ENCODE data around the gene EBNA1BP2.
"Not testable (repeated sequence)": the region's sequence is repeated elsewhere in the genome, so short reads cannot be mapped to it uniquely, and the experiment has no call there.

The EBNA1BP2 gene, protein sequence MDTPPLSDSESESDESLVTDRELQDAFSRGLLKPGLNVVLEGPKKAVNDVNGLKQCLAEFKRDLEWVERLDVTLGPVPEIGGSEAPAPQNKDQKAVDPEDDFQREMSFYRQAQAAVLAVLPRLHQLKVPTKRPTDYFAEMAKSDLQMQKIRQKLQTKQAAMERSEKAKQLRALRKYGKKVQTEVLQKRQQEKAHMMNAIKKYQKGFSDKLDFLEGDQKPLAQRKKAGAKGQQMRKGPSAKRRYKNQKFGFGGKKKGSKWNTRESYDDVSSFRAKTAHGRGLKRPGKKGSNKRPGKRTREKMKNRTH

DNA sequence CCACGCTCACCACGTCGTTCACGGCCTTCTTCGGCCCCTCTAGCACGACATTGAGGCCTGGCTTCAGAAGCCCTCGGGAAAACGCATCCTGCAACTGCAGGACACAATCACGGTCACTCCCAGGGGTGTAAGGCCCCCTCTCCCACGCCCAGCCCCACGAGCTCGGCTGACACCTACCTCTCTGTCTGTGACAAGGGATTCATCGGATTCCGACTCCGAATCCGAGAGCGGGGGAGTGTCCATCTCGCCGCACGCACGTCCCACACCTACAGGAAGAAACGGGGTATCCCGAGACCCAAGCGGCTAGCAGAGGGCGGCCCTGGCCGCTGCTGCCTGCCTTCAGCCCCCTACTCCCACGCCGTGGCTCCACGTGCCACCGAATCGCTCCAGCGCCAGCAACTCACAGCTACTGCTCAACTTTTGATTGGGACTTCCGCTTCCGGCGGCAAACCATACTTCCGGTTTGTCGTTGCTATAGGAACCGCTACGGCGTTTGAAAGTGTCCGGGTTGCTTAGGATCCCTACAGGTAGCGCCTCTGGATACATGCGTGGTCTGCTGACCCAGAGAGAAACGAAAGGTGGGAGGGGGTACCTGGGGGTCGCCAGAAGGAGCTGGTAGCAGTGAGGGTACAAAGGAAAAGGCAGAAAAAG lies at the start of gene EBNA1BP2, which contains the start of gene CFAP57:
Gene EBNA1BP2, minus strand, starts transcription at position 415 of the 651 bp plus-strand sequence. Its CDS starts 172 bp downstream, at position 243.
Gene CFAP57, plus strand, starts transcription at position 455 of the 651 bp plus-strand sequence. CDS start 424 bp downstream, outside the sequence.
- peak; percentile 91 for DNase-seq

DNA sequence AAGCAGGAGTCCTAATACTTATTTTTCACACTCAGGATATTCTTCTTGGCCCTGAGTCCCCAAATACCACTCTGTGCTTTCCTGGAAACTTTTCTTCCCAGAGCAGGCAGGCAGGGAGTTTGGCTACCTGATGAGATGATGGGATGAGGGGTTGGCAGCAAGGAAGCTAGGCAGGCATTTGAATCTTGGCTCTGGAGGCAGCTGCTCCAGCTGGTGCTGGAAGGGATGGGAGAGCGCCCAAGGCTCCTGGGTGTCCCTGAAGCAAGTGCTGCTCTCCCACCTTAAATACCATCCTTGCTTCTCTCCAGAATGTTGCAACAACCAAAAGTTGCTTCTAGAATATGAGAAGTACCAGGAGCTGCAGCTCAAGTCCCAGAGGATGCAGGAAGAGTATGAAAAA lies 49.7 kb upstream of the EBNA1BP2 start:
- no peak for DNase-seq

DNA sequence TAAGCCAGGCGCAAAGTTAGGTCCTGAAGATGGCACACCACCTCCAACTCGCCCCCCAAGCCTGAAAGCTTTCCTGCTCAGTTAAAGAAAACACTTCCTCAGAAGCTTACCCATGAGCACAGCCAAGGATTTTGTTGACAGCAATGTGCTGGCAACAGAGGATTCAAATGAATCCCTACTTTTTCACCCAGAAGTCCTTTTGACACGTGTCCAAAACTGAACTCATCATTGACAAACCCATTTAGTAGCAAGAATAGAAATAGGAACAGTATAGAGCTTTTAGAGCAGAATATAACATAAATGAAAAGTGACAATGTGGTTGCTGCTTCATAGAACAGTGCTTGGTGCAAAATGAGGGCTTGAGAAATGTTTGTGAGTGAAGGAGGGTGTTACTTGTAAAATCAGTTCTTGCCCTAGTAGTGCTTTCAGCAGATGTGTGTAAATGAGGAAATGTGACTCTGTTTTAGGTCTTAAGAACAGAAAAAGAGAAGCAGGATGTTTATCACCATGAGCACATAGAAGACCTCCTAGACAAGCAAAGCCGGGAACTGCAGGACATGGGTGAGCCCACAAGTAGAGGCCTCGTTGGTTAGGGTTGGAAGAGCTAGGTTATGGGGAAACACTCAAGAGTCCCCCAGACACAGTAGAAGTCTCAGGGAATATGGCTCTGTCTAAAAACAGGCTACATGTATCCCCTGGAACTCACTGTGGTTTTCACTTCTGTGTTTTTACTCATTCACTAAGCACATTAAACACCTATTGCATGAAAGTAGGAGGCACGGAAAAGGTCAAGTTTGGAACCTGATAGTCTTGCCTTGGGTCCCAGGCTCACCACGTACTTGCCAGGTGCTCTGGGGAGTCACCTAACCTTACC lies 49.1 kb upstream of the EBNA1BP2 start:
- DNase-seq = peak; percentile 85

DNA sequence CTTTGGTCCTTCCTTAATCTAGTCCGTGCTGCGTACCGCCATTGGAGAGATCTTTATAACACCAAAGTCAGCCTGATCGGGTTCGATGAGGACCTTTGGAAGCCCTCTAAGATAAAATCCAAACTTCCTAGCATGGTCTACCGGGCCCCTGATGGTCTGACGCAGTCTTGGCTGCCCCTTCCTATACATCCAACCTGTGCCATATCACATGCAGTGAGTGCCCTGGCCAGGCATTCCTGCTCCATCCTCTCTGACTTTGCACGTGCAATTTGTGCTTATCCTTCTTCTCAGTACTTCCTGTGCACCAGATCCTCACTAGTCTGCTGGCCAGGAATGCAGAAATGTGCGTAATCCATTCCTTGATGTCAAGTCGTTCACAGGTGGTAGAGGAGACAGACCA lies 45.7 kb upstream of the EBNA1BP2 start:
- DNase-seq = no peak

DNA sequence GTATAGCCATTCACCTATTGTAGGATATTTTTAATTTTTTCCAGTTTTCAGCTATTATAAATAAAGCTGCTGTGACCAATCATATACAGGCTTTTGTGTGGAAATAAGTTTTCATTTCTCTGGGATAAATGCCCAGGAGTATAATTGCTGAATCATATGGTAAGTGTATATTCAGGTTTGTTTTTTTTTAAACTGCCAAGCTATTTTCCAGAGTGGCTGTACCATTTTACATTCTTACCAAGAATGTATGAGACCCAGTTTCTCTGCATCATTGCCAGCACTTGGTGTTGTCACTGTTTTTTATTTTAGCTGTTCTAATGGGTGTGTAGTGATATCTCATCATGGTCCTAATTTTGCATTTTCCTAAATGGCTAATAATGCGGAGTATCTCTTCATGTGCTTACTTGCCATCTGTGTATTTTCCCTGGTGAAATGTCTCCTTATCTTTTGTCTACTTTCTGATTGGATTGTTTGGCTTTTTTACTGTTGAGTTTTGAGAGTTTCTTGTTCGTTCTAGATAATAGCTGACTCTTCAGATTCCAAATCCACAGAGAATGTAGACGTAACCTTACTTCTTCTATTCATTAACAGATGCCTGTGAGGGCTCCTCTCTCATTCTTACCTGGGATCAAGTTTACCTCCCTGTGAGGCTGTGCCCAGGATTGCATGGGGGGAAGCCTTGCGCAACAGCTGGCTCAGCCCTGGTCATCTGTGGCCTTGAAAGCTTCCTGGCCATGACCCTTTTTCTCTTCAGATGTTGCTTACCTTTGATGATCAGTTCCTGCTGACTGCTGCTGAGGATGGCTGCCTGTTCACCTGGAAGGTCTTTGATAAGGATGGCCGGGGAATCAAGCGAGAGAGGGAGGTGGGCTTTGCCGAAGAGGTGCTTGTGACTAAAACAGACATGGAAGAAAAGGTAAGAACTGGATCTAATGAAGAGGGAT lies 42.7 kb upstream of the EBNA1BP2 start:
- DNase-seq = no peak

DNA sequence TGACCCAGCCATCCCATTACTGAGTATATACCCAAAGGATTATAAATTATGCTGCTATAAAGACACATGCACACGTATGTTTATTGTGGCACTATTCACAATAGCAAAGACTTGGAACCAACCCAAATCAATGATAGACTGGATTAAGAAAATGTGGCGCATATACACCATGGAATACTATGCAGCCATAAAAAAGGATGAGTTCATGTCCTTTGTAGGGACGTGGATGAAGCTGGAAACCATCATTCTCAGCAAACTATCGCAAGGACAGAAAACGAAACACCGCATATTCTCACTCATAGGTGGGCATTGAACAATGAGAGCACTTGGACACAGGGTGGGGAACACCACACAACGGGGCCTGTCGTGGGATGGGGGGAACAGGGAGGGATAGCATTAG lies 36.2 kb upstream of the EBNA1BP2 start:
- DNase-seq = not testable (repeated sequence)

DNA sequence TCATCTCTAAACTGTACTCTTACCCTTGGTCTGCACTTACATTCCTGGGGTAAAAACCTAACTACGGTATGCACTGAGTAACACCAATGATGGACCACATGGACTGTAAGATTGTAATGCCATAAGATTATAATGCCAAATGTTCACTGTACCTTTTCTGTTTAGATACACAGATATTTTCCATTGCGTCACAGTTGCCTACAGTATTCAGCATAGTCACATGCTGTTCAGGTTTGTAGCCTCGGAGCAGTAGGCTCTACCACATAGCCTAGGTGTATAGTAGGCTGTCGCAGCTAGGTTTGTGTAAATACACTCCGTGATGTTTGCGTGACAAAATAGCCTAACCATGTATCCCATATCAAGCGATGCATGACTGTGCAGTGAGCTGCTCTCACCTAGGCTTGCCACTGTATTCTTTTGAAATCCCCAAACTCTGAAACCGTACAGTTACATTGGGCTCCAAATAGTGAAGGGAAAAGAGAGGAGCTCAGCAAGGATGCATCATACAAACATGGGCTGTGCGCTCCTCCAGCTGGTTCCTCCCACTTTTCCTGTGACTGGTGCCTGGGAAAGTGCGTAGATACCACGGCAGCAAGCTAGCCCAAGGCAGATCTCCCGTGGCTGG lies 35.3 kb upstream of the EBNA1BP2 start:
- DNase-seq = no peak

DNA sequence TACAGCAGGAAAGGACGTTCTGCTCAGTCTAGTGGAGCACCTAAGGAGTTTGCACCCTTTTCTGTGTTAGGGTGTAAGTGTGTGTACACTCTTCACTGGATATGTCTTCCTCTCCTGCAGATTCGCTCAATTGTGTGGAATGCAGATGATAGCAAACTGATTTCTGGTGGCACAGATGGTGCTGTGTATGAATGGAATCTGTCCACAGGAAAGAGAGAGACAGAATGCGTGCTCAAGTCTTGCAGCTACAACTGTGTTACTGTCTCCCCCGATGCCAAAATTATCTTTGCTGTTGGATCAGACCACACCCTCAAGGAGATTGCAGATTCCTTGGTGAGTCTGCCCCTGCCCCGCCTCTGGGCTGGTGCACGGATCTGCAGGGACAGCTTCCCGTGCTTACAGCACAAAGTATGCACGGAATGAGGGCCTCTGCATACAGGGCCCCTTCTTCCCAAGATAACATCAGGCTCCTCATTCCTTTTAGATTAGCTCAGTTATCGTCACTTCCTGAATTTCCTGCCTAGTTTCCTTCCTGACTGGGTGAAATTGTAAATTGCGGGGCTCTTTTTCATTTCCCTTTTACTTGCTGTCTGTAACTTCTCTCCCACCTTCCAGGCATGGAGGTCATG lies 34.6 kb upstream of the EBNA1BP2 start:
- DNase-seq = peak; percentile 59

DNA sequence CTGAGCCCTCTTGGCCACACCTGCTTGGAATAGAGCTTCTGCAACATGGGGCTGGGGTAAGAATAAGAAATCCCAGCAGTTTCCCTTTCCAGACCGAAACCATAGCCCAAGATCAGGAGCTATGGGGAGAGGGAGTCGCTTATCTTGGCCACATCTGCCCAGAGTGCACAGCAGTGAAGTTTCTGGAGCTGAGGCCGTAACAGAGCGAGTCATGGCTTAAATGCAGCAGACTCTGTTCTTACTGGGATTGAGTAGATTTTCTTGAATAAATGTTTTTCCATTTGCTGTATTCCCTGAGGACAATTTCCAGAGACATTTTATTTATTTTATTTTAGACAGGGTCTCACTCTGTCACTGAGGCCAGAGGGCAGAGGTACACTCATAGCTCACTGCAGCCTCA lies 33.6 kb upstream of the EBNA1BP2 start:
- DNase-seq = no peak

DNA sequence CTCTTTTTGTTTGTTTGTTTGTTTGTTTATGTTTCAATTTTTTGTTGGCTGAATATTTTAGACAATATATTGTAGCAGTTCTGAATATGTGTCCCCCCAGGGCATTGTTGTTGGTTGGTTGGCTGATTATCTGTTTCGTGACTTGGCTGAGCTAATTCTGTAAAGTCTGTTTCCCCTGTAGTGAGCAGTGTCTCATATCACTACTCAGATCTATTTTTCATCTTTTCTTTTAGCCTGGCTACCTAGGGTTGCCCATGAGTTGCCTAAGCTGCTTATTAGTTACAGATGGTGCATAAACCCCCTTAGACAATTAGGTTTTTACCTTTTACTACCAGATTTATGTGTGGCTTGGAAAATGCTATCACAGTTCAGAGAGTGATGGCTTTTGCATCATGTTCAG lies 32.3 kb upstream of the EBNA1BP2 start:
- DNase-seq = no peak

DNA sequence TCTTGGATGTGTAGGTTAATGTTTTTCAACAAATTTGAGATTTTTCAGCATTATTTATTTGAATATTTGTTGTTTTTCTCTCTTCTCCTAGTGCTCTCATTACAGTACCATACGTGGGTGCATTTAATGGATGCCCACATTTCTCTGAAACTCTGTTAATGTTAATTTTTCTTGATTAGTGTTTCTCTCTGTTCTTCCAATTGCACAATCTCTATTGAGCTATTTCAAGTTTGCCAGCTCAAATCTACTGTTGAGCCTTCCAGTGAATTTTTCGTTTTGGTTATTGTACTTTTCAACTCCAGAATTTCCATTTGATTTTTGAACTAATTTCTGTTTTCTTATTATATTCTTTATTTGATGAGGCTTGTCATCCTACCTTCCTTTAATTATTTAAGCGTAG lies 31.8 kb upstream of the EBNA1BP2 start:
- no peak for DNase-seq

DNA sequence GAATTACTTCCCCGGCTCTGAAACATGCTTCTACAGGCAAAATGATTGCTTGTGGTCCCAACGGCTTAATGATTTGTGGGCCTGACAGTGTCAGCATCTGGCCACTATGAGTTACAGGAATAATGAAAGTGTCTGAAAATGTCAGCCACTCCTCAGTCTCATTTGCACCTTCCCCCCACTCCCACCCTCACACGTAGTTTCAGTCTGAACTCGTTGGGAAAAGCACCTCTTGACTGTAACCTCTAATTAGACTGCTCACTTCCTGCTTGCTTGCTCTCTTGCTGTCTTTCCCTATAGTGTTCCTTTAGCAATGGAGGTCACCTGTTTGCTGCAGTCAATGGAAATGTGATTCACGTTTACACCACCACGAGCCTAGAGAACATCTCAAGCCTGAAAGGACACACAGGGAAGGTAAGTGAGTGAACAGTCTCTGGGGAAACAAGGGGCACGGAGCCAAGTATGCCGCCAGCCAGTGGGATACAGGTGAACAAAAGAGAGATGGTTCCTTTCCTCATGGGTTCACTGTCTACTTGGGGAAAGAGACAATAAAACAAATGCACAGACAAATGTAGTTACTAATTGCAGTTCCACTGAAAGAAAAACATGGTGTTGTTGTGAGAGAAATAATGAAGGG lies 27.1 kb upstream of the EBNA1BP2 start:
- DNase-seq = no peak

DNA sequence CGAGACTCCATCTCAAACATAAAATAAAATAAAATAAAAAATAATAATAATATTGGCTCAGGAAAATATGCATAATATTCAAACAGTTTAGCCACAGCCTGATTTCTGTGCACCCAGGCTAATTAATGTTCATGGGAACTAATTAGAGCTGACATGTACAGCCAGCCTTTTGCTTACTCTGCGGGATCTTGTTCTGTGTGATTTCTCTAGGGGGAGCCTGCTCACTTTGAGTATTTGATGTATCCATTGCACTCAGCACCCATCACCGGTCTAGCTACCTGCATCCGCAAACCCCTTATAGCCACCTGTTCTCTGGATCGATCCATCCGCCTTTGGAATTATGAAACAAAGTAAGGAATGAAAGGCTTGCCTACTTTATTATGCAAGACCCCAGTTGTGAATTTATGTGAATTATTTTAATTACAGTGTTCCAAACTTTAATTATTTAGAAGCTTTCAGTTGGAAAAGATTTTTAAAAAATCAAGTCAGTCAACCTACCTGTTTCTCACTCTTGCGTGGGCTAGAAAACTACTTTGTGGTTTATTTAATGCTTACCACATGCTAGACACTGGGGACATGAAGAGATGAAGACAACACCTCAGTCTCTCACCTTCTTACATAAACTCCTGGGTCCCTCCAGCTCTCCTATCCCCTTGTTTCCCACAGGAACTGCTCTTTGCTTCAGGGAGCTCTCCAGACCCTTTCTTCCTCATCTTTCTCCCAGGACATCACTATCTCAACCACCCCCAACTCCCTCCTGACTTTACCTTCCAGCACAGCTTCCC lies 25.4 kb upstream of the EBNA1BP2 start:
- no peak for DNase-seq

DNA sequence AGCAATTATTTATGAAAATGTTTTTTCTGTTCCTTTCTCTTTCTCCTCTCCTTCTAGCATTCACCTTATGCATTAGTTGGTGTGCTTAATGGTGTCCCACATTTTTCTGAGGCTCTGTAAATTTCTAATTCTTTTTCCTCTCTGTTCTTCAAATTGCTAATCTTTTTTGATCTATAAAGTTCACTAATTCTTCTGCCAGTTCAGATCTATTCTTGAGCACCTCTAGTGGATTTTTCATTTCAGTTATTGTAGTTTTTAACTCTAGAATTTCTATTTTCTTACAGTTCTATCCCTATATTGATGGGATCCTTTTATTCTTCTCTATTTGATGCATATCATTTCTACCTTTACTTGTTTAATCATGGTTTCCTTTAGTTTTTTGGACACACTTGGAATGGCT lies 22.4 kb upstream of the EBNA1BP2 start:
- no peak for DNase-seq

DNA sequence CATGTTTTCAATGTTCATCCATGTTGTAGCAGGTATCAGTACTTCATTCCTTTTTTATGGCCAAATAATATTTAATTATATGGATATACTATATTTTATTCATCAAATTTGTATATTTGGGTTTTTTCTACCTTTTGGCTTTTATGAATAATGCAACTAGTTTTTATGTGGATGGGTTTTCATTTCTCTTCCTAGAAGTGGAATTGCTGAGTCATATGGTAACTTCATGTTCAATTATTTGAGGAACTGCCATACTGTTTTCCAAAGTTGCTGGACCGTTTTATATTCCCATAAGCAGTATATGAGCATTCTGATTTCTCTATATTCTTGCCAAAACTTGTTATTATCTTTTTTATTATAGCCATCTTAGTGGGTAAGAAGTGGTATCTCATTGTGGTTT lies 16.0 kb upstream of the EBNA1BP2 start:
- no peak for DNase-seq

DNA sequence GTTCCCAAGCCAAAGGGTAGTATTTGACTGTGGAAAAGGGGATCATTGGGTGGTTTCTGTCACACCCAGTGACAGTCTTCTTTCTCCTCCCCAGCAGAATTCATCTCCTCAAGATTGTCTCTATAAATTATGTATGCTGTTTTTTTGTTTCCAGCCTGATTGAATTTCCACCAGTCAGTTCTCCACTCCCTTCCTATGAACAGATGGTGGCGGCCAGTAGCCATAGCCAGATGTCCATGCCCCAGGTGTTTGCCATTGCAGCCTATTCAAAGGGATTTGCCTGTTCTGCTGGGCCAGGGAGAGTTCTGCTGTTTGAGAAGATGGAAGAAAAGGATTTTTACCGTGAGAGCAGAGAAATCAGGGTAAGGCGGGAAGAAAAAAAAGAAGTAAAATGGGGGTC lies 12.9 kb upstream of the EBNA1BP2 start:
- DNase-seq = no peak

DNA sequence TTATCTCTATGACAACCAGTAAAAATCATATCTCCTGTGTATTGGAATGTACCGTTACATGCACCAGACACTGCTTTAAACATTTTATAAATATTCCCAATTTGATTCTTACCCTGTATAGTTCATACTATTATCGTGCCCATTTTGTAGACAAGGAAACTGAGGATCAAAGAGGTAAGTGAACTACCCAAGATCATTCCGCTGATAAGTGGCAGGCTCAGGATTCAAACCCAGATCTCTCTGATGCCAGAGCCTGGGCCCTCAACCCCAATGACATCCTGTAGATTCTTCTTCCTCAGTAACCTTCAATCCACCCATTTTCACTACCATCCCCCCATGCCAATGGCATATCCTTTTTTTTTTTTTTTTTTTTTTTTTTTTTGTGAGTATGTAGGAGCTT lies 12.3 kb upstream of the EBNA1BP2 start:
- DNase-seq = no peak

DNA sequence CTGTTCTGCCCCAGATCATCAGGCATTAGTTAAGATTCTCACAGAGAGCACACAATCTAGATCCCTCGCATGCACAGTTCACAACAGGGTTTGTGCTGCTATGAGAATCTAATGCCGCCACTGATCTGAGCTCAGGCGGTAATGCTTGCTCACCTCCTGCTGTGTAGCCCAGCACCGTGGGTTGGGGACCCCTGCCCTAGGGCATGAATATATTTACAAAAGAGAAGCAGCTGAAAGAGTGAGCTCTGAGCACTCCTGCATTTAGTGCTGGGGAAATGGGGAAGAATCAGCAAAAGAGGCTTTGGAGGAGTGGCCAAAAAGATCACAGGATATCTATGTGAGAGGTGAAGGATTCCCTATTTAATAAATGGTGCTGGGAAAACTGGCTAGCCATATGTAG lies 5.6 kb upstream of the EBNA1BP2 start:
- DNase-seq = no peak

DNA sequence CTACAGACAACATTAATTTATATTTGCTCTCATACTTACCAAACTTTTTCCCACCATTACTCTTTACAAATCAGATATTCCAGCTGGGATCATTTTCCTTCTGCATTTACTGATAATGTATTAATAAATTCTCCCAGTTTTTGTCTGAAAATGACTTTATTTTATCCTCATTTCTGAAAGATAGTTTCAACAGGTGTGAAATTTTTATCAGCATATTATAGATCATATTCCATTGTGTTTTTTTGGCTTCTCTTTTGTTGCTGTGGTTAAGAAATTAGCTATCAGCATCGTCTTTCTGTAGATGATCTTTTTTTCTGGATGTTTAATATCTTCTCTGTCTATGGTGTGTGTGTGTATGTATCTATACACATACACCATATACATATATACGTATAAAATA lies 2.8 kb upstream of the EBNA1BP2 start:
- no peak for DNase-seq

DNA sequence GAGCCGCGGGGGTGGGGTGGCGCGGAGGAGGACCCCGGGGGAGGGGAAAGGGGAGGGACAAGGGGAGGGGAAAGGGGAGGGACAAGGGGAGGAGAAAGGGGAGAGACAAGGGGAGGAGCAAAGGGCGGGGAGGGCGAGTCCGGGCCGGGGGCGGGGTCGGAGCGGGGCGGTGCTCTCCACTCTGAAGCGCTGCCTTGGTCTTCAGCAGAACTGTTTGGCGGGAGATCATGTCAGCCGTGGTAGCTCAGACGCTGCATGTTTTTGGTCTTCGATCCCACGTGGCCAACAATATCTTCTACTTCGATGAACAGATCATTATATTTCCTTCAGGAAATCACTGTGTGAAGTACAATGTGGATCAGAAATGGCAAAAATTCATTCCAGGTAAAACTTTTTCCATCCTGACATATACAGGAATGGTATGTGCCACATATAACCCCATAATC lies 460 bp upstream of the EBNA1BP2 start:
- peak; percentile 78 for DNase-seq
